CD14-positive monocyte (primary cell): ENCODE data around the gene LETM1. TPM values are rescaled to one million over a fixed set of nuclear protein-coding genes. Genes with fewer than 3 reads are reported as not detected.
A peak's percentile ranks its signal among the peaks of the same experiment; 100 is the strongest.

Source experiments
- DNase-seq, 3 donors: peaks; one replicate each; pipeline ENCODE4 v3.0.0-alpha.2; 2011 to 2022
- H2AFZ ChIP-seq: 2 replicates; pipeline ENCODE4 v1.6.0; 2012; ENCODE audit warnings: mild to moderate bottlenecking, low read depth, low read length, inconsistent platforms; ENCODE audit not compliant: insufficient read depth, poor library complexity, severe bottlenecking
- H3K27ac ChIP-seq, 2 donors: 1 replicate in 1 of 2; 2 replicates in 1 of 2; pipeline ENCODE4 v1.5.1; 2012 to 2013; ENCODE audit warnings: low read length in 2 of 2, control low read depth in 1 of 2, inconsistent platforms in 1 of 2, low read depth in 1 of 2, mild to moderate bottlenecking in 1 of 2
- H3K27me3 ChIP-seq, 2 donors: one replicate each; pipeline versions ENCODE4 v1.6.0 to v1.6.1; 2011 to 2013; ENCODE audit warnings: low read length in 2 of 2; ENCODE audit not compliant: control insufficient read depth in 2 of 2, insufficient read depth in 2 of 2
- H3K36me3 ChIP-seq, 2 donors: replicated peaks in 1 of 2; 1 replicate in 1 of 2; 2 replicates in 1 of 2; pipeline versions ENCODE4 v1.5.1 to v1.6.1; 2012 to 2013; ENCODE audit warnings: low read length in 2 of 2, control low read depth in 1 of 2, inconsistent platforms in 1 of 2, mild to moderate bottlenecking in 1 of 2; ENCODE audit not compliant: insufficient read depth in 2 of 2, control insufficient read depth in 1 of 2
- H3K4me1 ChIP-seq, 2 donors: 1 replicate in 1 of 2; 2 replicates in 1 of 2; pipeline versions ENCODE4 v1.5.1 to v1.6.1; 2012 to 2013; ENCODE audit warnings: low read length in 2 of 2, control low read depth in 1 of 2, inconsistent platforms in 1 of 2, mild to moderate bottlenecking in 1 of 2, moderate library complexity in 1 of 2; ENCODE audit not compliant: insufficient read depth in 2 of 2, control insufficient read depth in 1 of 2
- H3K4me2 ChIP-seq: replicated peaks from 2 replicates; pipeline ENCODE3; 2012; ENCODE audit warnings: low read length, moderate library complexity, mild to moderate bottlenecking; ENCODE audit not compliant: poor library complexity, severe bottlenecking; ENCODE audit errors: extremely low read depth
- H3K4me3 ChIP-seq, 3 experiments: fragments of 200-600 bp in 1 of 3; sonication (generic) in 1 of 3; replicated peaks in 1 of 3; 1 replicate in 2 of 3; 2 replicates in 1 of 3; pipeline ENCODE4 v1.5.1; 2011 to 2013; ENCODE audit warnings: low read length in 3 of 3, mild to moderate bottlenecking in 3 of 3, control low read depth in 2 of 3, low read depth in 2 of 3, inconsistent platforms in 1 of 3, moderate library complexity in 1 of 3
- H3K79me2 ChIP-seq: 2 replicates; pipeline ENCODE4 v1.6.0; 2012; ENCODE audit warnings: mild to moderate bottlenecking, control low read depth, inconsistent platforms, low read length, moderate library complexity; ENCODE audit not compliant: insufficient read depth
- H3K9ac ChIP-seq: 2 replicates; pipeline ENCODE4 v1.6.0; 2017; ENCODE audit warnings: low read length, mild to moderate bottlenecking; ENCODE audit not compliant: insufficient read depth, poor library complexity, severe bottlenecking
- H3K9me3 ChIP-seq, 2 donors: replicated peaks in 1 of 2; 1 replicate in 1 of 2; 2 replicates in 1 of 2; pipeline versions ENCODE4 v1.5.1 to v1.6.1; 2012 to 2013; ENCODE audit warnings: low read length in 2 of 2, control low read depth in 1 of 2; ENCODE audit not compliant: control insufficient read depth in 1 of 2, insufficient read depth in 1 of 2
- H4K20me1 ChIP-seq: 2 replicates; pipeline ENCODE4 v1.6.0; 2012; ENCODE audit warnings: mild to moderate bottlenecking, low read length, control low read depth, moderate library complexity; ENCODE audit not compliant: insufficient read depth
- H3K27ac Mint-ChIP-seq, 7 donors: one replicate each; pipeline ENCODE4 v1.8.0; 2020; ENCODE audit warnings: mild to moderate bottlenecking in 7 of 7, mixed read lengths in 7 of 7, moderate library complexity in 6 of 7, inconsistent platforms in 2 of 7
- H3K27me3 Mint-ChIP-seq, 3 donors: one replicate each; pipeline ENCODE4 v1.8.0; 2021 to 2022; ENCODE audit warnings: low read depth in 3 of 3, mild to moderate bottlenecking in 3 of 3, mixed read lengths in 3 of 3, moderate library complexity in 3 of 3, inconsistent platforms in 1 of 3
- H3K36me3 Mint-ChIP-seq, 2 donors: one replicate each; pipeline ENCODE4 v1.8.0; 2020; ENCODE audit warnings: mixed read lengths in 2 of 2, inconsistent platforms in 1 of 2, mild to moderate bottlenecking in 1 of 2
- H3K4me1 Mint-ChIP-seq: one replicate; pipeline ENCODE4 v1.8.0; 2020; ENCODE audit warnings: mild to moderate bottlenecking, mixed read lengths
- H3K4me3 Mint-ChIP-seq, 2 donors: one replicate each; pipeline ENCODE4 v1.8.0; 2020; ENCODE audit warnings: mild to moderate bottlenecking in 2 of 2, mixed read lengths in 2 of 2, moderate library complexity in 1 of 2
- H3K9me3 Mint-ChIP-seq, 7 donors: one replicate each; pipeline ENCODE4 v1.8.0; 2020 to 2022; ENCODE audit warnings: mixed read lengths in 7 of 7, mild to moderate bottlenecking in 6 of 7, moderate library complexity in 6 of 7, inconsistent platforms in 2 of 7
- WGBS: methylation state at CpG from one replicate; pipeline ENCODE4 v1.1.5; 2013; ENCODE audit warnings: missing lambda C conversion rate; ENCODE audit not compliant: insufficient coverage; 5-methylcytosine and 5-hydroxymethylcytosine counted together
- intact Hi-C, 2 donors: fragments of 100-400 bp; cut with micrococcal nuclease; formaldehyde crosslinking; loops; one replicate each; pipeline versions ENCODE4 v1.15.0 to v1.15.1; 2023
- polyA plus RNA-seq, 3 donors: library from polyadenylated mRNA; depleted of rRNA in 1 of 3; unstranded in 2 of 3; stranded (reverse) in 1 of 3; fragments of 300-500 nt in 2 of 3; fragments of >200 nt in 1 of 3; fragmentation: Illumina TruSeq in 2 of 3; gene quantifications; 1 replicate in 2 of 3; 2 replicates in 1 of 3; pipeline ENCODE4 v1.2.3, GENCODE V29; 2012 to 2021
- TF ChIP-seq, protein P1 (sequence below): fragments of 200-600 bp; IDR thresholded peaks from one replicate; pipeline ENCODE4 v1.8.0; 2022; ENCODE audit warnings: antibody characterized with exemption, mild to moderate bottlenecking

LETM1 gene
- polyA plus RNA-seq, 3 donors = 6.2 to 18.6 (median 9.0) TPM

DNA sequence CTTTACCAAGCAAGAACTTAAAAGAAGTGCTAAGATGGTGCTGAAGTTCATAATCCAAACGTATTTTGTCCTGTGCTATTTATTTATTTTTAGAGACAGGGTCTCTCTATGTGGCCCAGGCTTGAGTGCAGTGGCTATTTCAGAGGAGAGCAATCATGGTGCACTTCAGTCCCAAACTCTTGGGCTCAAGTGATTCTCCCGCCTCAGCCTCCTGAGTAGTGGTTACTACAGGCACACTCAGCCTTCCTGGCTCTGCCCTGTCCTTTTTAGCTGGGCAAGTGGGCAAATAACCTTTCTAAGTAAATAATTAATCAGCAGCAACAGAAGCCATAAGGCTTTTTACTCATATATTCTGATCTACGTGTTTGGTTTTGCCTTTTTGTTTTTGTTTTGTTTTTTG, 17.8 kb upstream of the LETM1 start:
- Histone ChIP-seq H3K79me2 (peaks cover 69% of the 10 kb centered on the region), H3K4me1 (peaks cover 19 to 30% of the 10 kb centered on the region in 2 donors), H3K9me3 (no peaks in the 10 kb centered on the region), H3K27ac (peak overlapping the region in 1 of 2 donors; percentile 36), H3K27me3 (no peaks in the 10 kb centered on the region), H3K4me2 (no peak overlapping the region), H3K9ac (no peak overlapping the region), H3K36me3 (no peaks in the 10 kb centered on the region), H2AFZ (no peak overlapping the region), H3K4me3 (no peak overlapping the region), H4K20me1 (no peaks in the 10 kb centered on the region)
- intact Hi-C loops = loop anchor here (5.0 to 10.0 kb wide), 3 partner anchors 131 to 626 kb away; partner anchors contain the start of genes CTBP1 (in 2 of the 2), FAM53A (in 1 of the 2) and NELFA (in 1 of the 2)
- Mint-ChIP-seq H3K4me3 (no peak overlapping the region), H3K27me3 (peaks cover 0 to 3% (median 2%) of the 10 kb centered on the region in 3 donors), H3K9me3 (peaks cover 0 to 1% (median 0%) of the 10 kb centered on the region in 7 donors), H3K36me3 (no peaks in the 10 kb centered on the region), H3K27ac (peak overlapping the region in 2 of 7 donors; percentile 21 to 56), H3K4me1 (peaks cover 41% of the 10 kb centered on the region)
- WGBS = 92% methylated on average over 2 of the region's 3 CpGs
- TF ChIP-seq, protein P1, sequence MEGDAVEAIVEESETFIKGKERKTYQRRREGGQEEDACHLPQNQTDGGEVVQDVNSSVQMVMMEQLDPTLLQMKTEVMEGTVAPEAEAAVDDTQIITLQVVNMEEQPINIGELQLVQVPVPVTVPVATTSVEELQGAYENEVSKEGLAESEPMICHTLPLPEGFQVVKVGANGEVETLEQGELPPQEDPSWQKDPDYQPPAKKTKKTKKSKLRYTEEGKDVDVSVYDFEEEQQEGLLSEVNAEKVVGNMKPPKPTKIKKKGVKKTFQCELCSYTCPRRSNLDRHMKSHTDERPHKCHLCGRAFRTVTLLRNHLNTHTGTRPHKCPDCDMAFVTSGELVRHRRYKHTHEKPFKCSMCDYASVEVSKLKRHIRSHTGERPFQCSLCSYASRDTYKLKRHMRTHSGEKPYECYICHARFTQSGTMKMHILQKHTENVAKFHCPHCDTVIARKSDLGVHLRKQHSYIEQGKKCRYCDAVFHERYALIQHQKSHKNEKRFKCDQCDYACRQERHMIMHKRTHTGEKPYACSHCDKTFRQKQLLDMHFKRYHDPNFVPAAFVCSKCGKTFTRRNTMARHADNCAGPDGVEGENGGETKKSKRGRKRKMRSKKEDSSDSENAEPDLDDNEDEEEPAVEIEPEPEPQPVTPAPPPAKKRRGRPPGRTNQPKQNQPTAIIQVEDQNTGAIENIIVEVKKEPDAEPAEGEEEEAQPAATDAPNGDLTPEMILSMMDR = no peak
- no peak for DNase-seq

DNA sequence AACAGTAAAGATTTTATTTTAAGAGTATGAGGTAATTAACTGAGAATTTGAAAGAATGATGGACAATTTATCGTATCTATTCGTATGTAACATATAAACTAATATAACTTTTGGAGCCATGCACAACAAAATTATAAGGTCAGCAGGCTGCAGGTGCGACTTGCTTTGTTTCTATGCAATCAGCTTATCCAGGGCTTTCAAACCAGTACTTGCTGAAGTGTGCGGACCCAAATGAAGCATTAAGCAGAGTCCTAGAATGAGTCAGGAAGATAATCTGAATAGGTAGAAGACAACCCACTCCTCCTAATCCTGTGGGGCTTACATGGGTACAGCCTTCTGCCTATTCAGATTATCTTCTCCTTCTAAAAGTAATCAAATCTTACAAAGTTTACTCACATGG, 17.3 kb upstream of the LETM1 start:
- Mint-ChIP-seq H3K27ac (no peak overlapping the region), H3K9me3 (peaks cover 0 to 1% (median 0%) of the 10 kb centered on the region in 7 donors), H3K4me3 (no peak overlapping the region), H3K4me1 (peaks cover 37% of the 10 kb centered on the region), H3K36me3 (no peaks in the 10 kb centered on the region), H3K27me3 (peaks cover 0 to 3% (median 2%) of the 10 kb centered on the region in 3 donors)
- TF ChIP-seq, protein P1 = no peak
- Histone ChIP-seq H3K79me2 (peaks cover 65% of the 10 kb centered on the region), H3K9me3 (no peaks in the 10 kb centered on the region), H2AFZ (peak overlapping the region; percentile 82), H3K9ac (no peak overlapping the region), H4K20me1 (no peaks in the 10 kb centered on the region), H3K4me2 (no peak overlapping the region), H3K4me3 (no peak overlapping the region), H3K27me3 (no peaks in the 10 kb centered on the region), H3K4me1 (peaks cover 19 to 30% of the 10 kb centered on the region in 2 donors), H3K27ac (no peak overlapping the region), H3K36me3 (no peaks in the 10 kb centered on the region)
- intact Hi-C loops = loop anchor here (5.0 to 10.0 kb wide), 3 partner anchors 132 to 626 kb away; partner anchors contain the start of genes CTBP1 (in 2 of the 2), FAM53A (in 1 of the 2) and NELFA (in 1 of the 2)
- WGBS = no CpG with 5 or more reads among the region's 4 CpGs
- DNase-seq = no peak
